BE2C (cell line): ENCODE data around the gene IGFN1.

ENCODE experiments used
- DNase-seq: peaks from one replicate; pipeline ENCODE4 v3.0.0-alpha.2; 2020
- H3K27me3 ChIP-seq: fragments of 250-450 bp; sonication (Bioruptor Pico); 2 replicates; pipeline ENCODE4 v1.5.1; 2020; ENCODE audit warnings: mild to moderate bottlenecking
- H3K36me3 ChIP-seq: fragments of 250-450 bp; sonication (Bioruptor Pico); 2 replicates; pipeline ENCODE4 v1.5.1; 2020; ENCODE audit warnings: mild to moderate bottlenecking
- H3K4me1 ChIP-seq: fragments of 250-450 bp; sonication (Bioruptor Pico); 2 replicates; pipeline ENCODE4 v1.5.1; 2020
- H3K4me3 ChIP-seq: 2 replicates; pipeline ENCODE4 v1.5.1; 2011; ENCODE audit warnings: low read depth, low read length
- H3K9me3 ChIP-seq: fragments of 250-450 bp; sonication (Bioruptor Pico); 2 replicates; pipeline ENCODE4 v1.5.1; 2020
- TF ChIP-seq, protein P1 (sequence below): IDR thresholded peaks from 2 replicates; pipeline ENCODE4 v1.5.1; 2012; ENCODE audit warnings: mild to moderate bottlenecking, low read depth, low read length

Gene IGFN1

DNA sequence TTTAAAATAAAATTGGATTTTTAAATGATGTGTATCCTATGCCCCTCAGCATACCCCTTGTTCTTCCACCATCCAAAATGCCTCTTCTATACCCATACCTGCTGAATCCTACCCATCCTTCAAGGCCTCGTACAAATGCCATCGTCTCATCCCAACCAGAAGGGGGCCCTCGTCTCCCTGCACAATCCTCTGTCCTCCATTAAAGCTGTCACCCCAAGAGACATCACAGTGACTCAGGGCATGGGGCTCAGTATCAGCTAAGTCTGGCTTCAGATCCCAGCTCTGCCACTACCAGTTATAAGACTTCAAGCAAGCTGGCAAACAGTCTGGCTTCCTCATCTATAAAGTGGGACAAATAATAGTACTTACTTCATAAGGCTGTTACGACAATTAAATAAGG is 23.8 kb downstream of the IGFN1 start:
- DNase-seq = no peak
- H3K4me3 ChIP-seq = no peak overlapping the region
- TF ChIP-seq, protein P1, sequence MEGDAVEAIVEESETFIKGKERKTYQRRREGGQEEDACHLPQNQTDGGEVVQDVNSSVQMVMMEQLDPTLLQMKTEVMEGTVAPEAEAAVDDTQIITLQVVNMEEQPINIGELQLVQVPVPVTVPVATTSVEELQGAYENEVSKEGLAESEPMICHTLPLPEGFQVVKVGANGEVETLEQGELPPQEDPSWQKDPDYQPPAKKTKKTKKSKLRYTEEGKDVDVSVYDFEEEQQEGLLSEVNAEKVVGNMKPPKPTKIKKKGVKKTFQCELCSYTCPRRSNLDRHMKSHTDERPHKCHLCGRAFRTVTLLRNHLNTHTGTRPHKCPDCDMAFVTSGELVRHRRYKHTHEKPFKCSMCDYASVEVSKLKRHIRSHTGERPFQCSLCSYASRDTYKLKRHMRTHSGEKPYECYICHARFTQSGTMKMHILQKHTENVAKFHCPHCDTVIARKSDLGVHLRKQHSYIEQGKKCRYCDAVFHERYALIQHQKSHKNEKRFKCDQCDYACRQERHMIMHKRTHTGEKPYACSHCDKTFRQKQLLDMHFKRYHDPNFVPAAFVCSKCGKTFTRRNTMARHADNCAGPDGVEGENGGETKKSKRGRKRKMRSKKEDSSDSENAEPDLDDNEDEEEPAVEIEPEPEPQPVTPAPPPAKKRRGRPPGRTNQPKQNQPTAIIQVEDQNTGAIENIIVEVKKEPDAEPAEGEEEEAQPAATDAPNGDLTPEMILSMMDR = peak; percentile 33; the same call in 1 of the 2 replicates
- H3K9me3 ChIP-seq = no peaks in the 10 kb centered on the region
- H3K4me1 ChIP-seq = no peaks in the 10 kb centered on the region
- no peaks in the 10 kb centered on the region for H3K36me3 ChIP-seq
- no peaks in the 10 kb centered on the region for H3K27me3 ChIP-seq

DNA sequence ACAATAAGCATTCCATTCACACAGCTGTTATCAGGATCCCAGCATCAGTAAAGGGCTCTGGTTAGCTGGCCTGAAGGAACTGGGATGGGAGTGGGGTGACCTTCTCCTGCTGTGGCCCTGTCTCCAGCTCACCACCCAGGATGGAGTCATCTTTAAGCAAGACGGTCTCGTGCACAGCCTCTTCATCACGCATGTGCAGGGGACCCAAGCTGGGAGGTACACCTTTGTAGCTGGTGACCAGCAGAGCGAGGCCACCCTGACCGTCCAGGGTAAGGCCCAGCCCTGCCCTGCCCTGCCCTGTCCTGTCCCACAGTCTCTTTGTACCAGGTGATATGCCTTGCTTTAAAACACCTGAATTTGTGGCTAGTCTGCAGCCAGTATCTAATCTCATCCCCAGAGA is 24.3 kb downstream of the IGFN1 start:
- Histone ChIP-seq H3K36me3 (no peaks in the 10 kb centered on the region), H3K27me3 (no peaks in the 10 kb centered on the region), H3K4me1 (no peaks in the 10 kb centered on the region), H3K4me3 (no peak overlapping the region), H3K9me3 (no peaks in the 10 kb centered on the region)
- TF ChIP-seq, protein P1 = no peak
- no peak for DNase-seq

DNA sequence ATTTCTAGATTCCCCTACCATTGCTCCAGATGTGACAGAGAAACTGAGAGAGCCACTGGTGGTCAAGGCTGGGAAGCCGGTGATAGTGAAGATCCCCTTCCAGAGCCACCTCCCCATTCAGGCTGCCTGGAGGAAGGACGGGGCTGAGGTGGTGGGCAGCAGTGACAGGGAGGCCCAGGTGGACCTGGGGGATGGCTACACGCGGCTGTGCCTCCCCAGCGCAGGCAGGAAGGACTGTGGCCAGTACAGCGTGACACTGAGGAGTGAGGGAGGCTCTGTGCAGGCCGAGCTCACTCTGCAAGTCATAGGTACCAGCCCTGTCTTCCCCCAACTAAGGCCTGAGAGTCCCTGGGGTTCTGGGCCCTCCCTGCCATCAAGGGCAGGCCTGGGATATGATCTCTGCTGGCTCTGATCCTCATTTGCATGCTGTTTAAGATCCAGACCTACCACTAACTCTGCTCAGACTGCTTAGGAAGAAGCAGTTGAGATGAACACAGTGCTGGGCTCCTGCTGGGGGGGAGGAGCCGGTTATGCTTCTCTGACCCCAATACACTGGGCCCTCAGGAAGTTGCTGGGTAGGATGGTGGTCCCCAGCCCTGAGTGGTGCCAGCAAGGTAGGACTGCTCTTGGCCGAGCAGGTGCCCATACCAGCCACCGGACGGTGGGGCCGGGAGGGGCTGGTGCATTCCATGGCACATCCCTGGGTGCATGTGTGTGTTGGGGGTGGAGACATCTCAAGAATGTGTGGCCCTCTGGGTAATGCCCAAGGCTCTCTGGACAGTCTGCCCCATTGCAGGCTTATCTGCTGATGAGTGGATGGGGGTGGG is 25.1 kb downstream of the IGFN1 start:
- Histone ChIP-seq H3K4me1 (no peaks in the 10 kb centered on the region), H3K36me3 (no peaks in the 10 kb centered on the region), H3K4me3 (no peak overlapping the region), H3K9me3 (no peaks in the 10 kb centered on the region), H3K27me3 (no peaks in the 10 kb centered on the region)
- DNase-seq = no peak
- TF ChIP-seq, protein P1 = no peak

DNA sequence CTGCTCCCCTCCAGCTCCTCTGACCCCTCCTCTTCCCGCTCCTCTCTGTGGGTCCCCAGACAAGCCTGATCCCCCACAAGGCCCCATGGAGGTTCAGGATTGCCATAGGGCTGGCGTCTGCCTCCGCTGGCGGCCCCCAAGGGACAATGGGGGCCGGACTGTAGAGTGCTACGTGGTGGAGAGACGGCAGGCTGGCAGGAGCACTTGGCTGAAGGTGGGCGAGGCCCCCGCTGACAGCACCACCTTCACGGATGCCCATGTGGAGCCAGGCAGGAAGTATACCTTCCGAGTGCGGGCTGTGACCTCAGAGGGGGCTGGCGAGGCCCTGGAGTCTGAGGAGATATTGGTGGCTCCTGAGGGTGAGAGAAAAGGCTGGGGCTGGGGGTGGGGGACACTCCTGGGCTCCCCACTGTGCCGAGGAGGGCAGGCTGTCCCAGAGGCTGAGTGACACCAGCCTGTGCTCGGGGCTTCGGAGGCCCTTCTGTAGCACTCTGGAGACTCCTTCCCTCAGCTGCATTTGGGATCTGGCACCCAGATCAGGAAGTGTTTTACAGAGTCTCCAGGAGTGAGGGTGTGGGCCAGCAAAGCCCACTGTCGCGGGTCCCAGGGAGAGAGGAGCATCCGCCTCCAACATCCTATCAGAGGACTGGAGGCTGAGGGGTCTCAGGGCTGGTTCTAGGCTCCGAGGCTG is 25.9 kb downstream of the IGFN1 start:
- Histone ChIP-seq H3K36me3 (no peaks in the 10 kb centered on the region), H3K27me3 (no peaks in the 10 kb centered on the region), H3K9me3 (no peaks in the 10 kb centered on the region), H3K4me3 (no peak overlapping the region), H3K4me1 (no peaks in the 10 kb centered on the region)
- DNase-seq = no peak
- TF ChIP-seq, protein P1 = no peak

DNA sequence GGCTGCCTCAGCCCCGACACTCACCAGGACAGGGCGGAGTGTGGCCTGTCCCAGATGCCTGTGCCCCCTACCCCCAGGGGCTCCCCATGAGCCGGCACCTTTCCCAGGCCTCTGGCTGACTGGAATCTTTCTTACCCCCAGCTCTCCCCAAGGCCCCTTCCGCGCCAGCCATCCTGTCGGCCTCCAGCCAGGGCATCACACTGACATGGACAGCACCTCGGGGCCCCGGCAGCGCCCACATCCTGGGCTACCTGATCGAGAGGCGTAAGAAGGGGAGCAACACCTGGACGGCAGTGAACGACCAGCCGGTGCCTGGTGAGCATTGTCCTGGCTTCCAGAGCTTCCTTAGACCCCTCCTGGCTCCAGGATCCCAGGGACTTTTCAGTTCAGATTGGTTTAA is 26.5 kb downstream of the IGFN1 start:
- TF ChIP-seq, protein P1 = no peak
- Histone ChIP-seq H3K4me1 (no peaks in the 10 kb centered on the region), H3K36me3 (no peaks in the 10 kb centered on the region), H3K9me3 (no peaks in the 10 kb centered on the region), H3K27me3 (no peaks in the 10 kb centered on the region), H3K4me3 (no peak overlapping the region)
- DNase-seq = no peak

DNA sequence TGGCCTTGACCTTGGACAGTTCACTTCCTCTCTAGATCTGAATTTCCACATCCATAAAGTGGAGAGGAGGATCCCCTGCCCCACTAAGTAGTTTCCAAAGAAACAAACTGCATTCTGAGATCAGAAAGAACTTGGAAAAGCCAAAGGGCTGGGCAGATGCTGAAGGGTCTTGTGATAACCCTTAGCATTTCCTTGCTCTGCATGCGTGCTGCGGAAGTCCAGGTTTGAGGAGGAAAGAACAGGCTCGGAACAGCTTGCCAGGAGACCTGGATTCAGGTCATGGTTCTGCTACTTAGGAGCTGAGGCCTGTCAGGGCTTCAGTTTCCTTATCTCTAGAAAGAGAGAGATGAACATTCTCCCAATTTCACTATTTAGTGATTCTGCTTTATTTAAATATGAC is 27.2 kb downstream of the IGFN1 start:
- no peak for DNase-seq
- Histone ChIP-seq H3K36me3 (no peaks in the 10 kb centered on the region), H3K4me3 (no peak overlapping the region), H3K4me1 (no peaks in the 10 kb centered on the region), H3K27me3 (no peaks in the 10 kb centered on the region), H3K9me3 (no peaks in the 10 kb centered on the region)
- TF ChIP-seq, protein P1 = no peak
